HG03159 (cell line): ENCODE data around the gene FAM89A.
"Not testable (repeated sequence)": the region's sequence is repeated elsewhere in the genome, so short reads cannot be mapped to it uniquely, and the experiment has no call there.

Experiments
- ATAC-seq: cut with Tn5 transposase; IDR thresholded peaks from one replicate; pipeline ENCODE4 v1.9.1; 2021; ENCODE audit warnings: mild to moderate bottlenecking, moderate library complexity; ENCODE audit not compliant: unreplicated experiment

Gene FAM89A

DNA sequence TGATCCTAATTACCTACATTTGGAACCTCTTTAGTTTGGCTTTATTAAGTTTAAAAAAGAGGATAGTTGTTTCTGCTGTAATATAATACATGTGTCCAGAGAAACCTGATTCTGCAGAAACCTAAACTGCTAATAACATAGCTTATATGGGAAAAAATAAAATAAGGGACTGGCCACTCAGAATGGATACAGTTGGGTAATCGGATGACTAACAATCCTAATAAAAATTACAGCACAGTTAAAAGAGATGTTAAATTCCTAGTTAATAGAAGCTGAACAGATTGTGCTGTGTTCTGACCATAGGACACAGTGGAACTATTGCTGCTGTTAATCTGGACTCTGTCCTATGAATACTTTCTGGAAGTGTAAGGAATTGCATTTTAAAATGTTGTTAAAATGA lies 45.2 kb downstream of the FAM89A start:
- no peak for ATAC-seq

DNA sequence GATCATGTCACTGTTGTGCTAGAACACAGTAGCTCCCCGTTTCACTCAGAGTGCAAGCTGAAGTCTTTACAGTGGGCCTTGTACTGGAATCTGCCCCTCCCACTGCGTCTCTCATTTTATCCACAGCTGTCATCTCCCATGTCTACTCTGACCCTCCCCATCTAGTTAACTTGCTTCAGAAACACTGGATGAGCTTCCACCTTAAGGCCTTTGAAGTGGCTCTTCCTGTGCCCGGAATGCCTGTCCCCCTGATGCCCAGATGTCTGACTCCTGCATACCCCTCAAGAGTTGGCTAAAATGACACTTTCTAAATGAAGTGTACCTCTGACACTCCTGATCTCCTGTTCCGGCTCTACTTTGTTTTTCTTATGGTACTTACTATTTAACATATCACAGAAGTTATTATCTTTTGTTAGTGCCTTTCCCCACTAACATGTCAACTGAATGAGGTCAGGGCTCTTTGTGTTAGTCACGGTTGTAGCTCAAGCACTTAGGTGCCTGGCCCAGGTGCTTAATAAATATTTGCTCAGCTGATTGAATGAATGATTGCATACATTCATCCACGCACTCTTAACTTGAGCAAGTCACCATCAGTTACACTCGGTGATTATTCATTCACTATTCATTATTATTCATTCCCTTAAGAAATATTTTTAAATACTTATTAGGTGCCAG lies 47.8 kb downstream of the FAM89A start:
- no peak for ATAC-seq

DNA sequence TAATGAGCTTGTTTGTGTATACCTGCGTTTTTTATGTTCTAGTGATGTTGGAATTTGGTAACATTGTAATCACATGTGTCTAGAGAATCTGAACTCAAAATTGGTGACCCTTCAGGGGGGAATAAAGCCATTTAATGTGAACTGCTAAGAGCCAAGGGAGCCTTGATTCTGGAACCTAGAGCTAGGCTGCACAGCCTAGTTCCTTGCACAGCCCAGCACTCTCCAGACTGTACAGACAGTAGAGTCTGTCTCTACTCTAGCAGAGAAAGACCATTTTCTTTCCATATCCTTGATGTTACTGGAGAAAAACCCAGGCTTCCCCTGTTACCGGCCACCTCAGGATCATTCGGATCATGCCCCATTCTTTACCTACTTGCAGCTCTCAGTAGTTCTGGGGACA lies 52.6 kb downstream of the FAM89A start:
- ATAC-seq, result no peak

DNA sequence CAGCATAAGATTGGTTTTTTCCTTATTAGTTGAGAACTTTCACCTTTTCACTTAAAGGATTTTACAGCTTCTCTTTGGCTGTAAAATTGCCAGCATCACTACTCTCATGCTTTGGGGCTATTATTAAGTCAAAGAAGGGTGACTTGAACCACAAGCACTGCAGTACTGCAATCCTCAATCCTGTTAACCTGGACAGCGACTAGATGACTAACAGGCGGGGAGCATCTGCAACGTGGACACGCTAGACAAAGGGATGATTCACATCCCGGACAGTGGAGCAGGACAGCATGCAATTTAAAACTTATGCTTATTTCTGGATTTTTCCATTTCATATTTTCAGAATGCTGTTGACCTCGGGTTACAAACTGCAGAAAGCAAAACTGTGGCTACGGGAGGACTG lies 53.1 kb downstream of the FAM89A start:
- no peak for ATAC-seq

DNA sequence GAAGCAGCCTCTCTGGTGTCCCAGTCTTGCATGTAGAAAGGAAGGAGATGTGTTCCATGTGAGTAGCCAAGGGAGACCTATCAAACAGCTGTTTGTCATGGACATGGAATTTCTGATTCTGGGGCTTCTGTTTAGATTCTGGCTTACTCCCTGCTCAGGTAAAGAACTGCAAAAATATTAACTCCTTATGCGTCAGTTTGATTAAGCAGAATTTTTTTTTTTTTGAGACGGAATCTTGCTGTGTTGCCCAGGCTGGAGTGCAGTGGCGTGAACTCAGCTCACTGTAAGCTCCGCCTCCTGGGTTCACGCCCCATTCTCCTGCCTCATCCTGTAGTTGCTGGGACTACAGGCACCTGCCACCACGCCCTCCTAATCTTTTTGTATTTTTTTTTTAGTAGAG lies 54.3 kb downstream of the FAM89A start:
- ATAC-seq, result no peak

DNA sequence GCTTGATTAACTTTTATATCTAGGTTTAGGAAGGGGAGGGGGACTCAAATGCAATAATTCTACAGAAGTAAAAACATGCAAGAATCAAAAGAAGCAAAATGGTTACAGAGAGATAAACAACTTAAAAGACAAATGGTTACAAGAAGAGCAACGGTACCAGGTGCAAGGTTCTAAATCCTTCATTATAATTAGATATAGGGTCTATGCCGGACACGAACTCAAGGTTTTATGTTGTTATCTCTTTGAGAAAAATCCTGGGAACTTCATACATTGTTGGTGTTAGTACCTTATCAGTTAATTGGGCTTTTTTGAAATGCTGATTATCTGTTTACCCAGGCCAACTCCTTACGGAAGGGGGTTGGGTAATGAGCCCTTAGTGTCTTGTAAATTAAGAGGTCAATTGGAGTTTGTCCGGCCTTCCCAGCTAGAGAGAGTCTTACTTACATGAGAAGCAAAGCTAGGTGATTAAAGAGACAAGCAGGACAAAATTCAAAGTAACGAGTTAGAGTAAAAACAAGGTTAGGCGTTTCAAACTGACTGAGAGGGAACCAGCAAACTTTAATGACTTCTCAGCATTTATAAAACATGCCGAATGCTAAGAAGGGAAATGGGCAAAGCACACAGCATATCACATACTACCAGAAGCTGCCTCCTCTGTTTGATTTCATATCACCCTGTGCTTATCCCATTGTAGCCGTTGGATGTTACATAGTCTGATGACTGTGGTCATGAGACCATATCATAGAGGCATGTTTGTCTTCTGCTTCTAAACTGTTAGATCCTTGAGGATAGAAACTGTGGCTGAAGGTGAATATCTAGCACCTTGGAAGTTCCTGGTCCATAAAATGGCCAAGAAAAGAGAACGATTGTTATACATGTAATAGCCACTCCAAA lies 55.2 kb downstream of the FAM89A start:
- not testable (repeated sequence) for ATAC-seq

DNA sequence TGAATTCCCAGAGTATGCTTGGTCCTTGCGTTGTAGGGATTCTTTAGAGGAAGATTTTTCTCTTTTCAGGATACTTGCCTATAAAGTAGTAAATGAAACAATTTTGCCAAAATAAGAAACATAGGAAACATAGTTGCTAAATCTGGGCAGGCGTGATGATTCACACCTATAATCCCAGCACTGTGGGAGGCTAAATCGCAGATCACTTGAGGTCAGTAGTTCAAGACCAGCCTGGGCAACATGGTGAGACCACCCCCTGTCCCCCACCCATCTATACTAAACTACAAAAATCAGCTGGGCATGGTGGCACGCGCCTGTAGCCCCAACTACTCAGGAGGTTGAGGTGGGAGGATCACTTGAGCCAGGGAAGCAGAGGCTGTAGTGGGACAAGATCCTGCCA lies 56.2 kb downstream of the FAM89A start:
- no peak for ATAC-seq

DNA sequence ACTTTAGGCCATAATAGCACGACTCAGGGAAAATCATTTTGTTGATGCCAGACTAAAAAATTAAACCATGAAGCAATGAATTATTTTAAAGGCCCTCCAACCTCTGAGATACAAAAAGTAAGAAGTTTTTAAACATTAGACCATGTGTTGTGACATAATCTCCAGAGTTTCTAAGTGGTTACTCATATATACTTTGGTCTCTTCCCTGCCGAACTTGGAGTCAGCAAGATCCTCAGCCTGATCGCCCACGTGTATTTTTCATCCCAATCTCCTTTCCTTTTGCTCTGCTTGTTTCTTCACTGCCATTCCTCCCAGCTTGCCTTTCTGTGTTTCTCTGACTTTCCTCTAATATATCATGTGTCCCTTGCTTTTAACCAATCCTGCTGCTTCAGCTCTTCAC lies 57.4 kb downstream of the FAM89A start:
- no peak for ATAC-seq

DNA sequence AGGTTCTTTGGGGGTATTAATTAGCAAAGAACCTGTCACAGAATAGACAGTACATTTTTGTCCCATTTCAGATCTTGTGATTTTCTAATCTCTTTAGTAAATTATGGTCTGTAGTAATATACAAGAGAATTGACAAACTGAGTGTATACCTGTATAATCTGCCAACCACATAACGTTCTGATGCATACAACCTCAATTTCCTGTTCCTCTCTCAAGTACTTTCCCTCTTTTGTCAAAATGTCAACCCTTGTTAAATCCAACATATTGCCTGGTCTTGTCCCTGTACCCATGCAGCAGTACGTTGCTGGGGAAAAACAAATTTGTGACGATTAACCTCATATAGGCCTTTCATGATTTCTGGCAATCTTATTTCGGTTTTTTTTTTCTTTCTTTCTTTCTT lies 60.1 kb downstream of the FAM89A start:
- ATAC-seq, result no peak

DNA sequence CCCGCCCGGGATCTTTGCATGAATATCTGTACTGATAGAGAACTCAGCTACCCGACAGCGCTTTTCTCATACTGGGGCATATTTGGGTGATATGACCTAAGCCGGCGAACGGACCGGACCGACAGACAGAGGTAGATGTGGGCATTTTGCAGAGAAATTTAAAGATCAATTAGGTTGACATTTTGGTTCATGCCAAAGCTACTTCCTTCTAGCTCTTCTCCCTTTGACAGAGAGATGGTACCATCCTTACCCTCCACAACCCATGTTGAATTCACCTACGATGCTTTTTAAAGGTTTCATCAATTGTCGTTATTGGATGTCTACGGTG lies 60.7 kb downstream of the FAM89A start:
- ATAC-seq, result no peak

DNA sequence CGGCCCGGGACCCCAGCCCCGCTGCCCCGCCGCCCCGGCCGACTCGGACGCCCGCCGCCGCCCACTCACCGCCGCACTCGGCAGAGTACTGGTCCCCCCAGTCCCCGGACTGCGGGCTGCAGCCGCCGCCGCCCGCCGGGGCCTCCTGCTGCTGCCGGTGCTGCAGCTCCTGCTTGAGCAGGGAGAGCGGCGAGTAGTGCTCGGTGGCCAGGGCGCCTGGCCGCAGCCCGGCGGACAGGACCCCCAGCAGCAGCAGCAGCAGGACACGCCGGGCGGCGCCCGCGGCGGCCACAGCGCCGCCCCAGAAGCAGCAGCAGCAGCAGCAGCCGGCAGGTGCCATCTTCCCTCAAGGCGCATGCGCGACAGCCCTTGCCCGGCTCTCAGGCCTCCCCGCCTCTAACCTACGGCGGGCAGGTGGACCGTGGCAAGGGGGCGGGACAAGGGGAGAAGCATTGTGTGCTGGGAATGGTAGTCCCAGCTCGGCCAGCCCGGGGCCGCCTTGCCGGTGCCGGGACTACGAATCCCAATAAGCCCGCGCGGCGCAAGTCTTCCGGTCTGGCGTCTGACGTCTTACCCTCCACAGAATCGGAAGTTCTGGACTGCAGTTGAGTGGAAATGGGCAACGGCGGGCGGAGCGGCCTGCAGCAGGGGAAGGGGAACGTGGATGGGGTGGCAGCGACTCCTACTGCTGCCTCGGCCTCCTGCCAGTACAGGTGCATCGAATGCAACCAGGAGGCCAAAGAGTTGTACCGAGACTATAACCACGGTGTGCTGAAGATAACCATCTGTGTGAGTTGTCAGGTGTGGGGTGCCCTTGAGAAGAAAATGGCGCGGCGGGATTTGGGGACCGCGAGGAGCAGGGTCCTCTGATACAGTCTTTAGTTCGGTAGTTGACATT lies 61.3 kb downstream of the FAM89A start, which contains the start of the genes ARV1 and TTC13:
TSS of gene ARV1 (plus strand) at position 604 of the 898 bp plus-strand sequence. CDS start at position 616, 12 bp downstream.
TSS of gene TTC13 (minus strand) at position 371 of the 898 bp plus-strand sequence. CDS start at position 340, 31 bp downstream.
- ATAC-seq, result peak; percentile 95

DNA sequence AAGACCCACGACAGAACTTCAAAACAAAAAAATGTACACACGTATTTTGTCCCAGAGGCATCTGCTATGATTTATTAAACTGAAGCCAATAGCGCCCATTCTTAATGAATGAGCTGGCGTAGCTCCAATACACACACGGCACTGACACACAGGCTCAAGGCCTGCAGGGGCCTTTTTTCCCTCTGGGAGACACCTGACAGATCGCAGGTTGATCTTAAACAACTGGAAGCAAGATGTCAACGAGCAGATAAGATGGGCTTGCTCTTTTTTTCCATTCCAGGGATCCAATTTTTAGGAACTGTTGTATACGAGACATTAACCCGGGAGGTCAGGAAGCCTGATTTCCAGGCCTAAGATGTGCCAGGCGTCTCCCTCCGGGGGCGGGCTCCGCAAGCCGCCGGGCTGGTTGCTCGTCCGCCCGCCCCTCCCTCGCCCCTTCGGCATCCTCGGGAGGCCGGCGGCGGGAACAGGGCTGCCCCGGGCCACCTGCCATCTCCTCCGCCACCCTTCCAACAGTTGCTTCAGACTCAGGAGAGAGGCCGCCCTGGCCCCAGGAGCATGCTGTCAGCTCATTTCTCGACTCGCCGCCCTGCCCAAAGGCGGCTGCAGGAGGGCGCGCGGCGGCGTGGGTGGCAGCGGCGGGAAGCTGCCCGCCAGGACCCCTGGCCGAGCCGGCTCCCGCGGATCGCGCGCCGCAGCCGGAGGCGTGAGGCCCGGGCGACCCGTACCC lies 62.1 kb downstream of the FAM89A start:
- peak; percentile 2 for ATAC-seq

DNA sequence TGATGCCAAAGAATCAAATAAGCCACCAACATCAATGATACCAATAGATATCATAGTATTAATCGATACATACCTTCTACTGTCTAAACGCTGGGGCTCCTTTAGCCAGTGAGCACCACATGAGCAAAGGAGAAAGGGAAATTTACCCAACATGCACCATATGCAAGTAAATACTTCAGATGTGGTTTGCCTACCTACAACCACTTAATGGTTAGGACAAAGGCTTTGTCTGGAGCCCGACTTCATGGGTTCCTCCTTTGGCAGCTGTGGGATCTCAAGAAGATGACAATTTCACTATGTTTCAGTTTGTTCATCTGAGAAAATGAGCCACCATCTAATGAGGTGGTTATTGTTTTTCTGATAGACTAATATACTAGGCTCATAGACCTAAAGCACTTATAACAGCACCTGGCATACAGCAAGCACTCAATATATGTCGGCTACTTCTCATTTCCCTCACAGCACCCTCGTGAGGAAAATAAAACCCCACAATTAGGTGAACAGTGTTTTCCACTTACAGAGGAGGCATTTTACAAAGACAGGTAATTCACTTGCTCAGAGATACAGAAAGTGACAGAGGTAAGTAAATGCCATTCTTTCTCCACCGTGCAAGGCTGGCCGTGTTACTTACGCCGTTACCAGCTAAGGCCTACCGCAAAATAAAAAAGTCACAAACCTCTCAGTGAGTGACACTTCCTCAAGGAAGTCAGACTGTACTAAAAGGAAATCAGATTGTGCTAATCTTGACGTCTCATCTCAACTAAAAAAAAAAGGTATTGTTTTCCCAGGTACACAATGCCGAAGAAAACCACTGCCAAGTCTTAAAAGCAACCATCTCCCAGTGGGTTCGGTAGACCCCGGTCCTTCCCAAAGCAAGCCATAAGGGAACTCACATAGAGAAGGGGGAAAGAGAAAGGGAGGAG lies 63.0 kb downstream of the FAM89A start:
- no peak for ATAC-seq

DNA sequence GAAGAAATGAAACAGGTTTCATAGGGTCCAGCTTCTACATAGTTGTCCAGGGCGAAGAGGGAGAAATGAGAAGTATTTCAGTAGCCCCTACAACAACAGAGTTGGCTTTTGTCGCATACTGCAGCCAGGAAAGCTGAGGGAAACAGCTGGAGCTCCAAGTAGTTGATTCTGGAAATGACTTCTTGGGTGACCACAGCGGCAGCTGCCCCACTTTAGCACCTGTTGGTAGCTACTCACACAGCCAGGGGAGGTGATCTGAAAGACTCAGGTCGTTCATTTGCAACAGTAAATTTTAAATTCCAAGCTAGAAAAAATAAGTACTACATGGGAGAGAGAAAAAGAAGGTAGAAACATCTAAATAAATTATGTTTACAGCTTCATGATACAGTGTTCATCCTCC lies 63.7 kb downstream of the FAM89A start:
- no peak for ATAC-seq

DNA sequence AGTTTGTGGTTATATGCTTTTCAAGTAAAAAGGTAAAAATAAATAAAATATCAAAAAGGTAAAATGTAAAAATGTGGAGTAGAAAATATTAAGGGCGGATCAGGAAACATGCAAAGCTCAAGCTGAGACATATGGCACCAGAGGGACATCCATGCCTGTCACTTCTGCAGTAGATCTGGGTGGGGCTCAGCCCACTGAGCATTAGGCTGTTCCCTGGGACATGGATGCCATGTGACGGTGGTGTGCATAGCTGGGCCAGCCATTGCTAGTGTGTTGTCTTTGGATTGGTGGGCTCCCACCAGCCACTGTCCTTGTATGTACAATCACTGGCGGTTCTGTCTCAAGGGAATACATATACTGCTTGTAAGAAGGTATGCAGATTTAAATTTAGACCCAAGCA lies 64.4 kb downstream of the FAM89A start:
- ATAC-seq, result no peak

DNA sequence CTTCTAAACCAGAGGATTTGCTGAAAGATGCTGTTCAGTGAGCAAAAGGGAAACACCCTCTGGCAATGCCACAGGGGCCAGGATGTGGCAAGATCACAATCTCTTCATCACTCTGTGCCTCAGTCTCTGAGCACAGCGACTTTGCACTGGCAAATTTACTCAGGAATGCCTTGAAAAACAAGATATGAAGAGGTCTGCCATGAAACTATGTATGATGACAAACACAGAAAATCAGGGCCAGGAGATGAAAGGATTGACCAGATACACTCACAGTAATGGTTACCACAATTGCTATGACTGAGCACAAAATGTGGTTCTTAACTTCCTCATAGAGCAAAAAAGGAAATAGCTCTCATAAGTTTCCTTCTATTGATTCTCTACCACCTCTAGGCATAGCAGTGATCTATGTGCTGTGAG lies 67.2 kb downstream of the FAM89A start:
- peak; percentile 85 for ATAC-seq

DNA sequence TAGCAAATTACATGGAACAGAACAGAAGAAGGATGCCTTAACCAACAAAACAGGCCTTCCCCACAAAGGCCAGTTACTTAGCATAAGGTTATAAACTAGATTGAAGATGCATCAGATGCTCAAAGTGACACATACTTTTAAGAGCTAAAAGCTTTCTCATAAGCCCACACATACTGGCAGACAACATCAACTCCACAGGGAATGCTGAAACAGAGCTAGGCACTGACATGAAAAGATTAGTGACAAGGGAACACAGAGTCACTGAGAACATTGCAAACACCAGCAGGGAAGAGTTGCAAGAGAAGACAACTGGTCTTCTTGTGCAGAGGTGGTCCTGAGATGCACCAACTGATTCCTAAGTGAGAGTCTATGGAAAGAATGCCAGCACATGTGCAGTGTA lies 68.3 kb downstream of the FAM89A start:
- ATAC-seq, result no peak

DNA sequence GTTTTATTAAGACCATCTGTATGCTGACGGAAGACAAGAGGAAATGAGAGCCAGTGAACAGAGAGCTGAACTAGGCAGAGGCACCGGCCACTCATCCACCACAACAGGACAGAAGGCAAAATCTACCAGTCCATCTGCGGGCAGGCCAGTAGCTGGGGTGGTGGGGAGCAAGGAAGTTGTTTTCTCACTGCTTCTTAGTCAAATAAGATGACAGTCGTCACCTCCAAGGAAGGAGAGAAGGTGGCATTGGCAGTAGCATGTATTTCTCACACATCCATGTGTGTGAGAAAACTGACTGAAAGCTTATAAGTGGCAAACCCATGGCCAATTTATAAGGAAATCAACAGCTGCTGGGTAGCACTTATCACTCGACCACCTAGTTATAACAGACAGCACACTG lies 69.6 kb downstream of the FAM89A start:
- ATAC-seq, result no peak
